GDM1 (cell line): ENCODE data around the gene IPCEF1.
A peak's percentile ranks its signal among the peaks of the same experiment; 100 is the strongest.

Source experiments
- DNase-seq: peaks from one replicate; lab custom pipeline; 2025; lab: John Stamatoyannopoulos, UW

The IPCEF1 gene

DNA sequence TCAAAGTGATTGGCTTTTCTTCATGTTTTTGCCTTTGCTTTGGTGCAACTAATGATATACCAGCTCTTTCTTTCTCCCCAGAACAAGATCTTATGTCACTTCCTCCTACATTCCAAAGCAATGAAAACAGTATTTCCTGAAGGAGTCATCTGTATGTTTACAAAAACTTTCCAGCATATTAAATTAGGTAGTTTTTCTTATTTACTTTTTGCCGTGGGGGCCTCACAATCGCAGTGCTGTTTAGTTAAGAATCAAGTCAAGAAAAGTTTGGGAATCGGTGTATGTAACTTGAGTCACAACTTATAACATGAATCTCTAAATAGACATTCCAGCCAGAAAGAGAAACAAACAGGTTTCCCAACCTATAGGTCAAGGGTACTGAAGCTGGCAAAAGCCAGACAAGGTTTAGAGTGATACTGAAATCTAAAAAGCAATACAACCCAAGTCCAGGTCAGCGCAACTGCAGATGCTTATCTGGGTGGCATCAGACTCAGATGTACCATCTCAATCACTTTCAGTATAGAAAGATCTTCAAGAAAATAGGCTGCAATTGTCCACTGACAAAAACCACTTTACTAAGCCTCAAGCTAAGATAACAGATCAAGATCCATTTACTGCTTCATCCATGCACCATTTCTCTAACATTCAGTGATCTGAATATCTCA is 63.6 kb downstream of the IPCEF1 start:
- no peak for DNase-seq

DNA sequence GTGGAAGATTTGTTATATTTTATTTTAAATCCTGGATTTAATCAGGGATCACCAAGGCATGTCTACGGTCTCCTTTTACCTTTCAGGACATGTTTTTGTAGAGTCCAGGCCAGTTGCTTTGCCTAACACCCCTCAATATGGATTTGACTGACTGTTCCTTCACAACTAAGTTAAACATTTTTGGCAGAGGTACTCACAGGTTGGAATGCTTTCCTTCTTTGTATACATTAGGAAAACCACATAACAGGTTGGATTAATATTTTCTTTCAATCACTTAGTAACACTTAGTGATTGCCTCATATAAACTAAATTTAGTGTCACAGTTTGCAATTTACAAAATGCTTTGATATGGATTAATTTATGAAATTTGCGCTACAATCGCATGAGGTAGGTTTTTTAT is 64.5 kb downstream of the IPCEF1 start:
- DNase-seq = no peak

DNA sequence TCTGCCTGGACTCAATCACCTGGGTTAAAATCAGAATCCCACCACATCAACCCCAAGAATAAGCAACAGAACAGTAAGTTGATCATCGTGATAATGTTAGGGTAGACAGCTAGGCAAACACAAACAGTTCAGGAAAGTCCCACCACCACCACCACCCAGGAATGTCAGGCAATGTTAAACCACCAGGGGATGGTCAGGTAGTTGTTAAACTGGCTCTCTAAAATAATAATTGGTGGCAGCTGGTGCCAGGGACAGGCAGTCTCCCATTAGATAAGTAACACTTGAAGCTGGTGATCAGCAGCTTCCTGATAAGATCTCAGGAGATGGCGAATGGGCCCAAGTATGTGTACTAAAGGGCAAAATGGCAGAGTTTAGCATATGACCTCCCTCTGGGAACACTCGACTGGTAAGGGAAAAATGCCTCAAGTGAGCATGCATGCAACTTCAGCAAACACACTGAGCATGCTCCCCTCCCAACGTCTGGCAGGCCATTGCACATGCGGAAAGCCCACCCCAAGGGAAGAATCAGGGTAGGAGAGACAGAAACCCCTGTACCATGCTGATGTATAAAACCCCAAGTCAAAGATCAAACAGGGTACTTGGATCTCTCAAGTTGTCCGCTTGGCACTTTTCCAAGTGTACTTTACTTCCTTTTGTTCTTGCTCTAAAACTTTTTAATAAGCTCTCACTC is 66.6 kb downstream of the IPCEF1 start:
- DNase-seq = no peak

DNA sequence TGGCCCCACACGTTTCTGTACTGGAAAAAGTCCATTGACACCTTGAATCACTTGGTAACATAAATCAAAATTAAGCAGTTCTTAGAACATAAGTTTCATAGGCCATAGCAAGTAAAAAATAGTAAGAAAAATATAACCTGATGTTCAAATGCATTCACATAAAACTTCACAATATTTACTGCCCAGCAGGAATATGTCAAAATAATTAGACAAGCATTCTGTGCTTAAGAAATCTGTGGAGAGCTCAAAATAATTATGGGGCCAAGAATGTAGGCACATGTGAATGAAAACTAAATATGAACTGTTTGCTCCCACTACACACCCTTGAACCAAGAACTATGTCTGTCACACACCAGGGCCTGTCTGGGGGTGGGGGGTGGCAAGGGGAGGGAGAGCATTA is 70.8 kb downstream of the IPCEF1 start:
- DNase-seq = no peak

DNA sequence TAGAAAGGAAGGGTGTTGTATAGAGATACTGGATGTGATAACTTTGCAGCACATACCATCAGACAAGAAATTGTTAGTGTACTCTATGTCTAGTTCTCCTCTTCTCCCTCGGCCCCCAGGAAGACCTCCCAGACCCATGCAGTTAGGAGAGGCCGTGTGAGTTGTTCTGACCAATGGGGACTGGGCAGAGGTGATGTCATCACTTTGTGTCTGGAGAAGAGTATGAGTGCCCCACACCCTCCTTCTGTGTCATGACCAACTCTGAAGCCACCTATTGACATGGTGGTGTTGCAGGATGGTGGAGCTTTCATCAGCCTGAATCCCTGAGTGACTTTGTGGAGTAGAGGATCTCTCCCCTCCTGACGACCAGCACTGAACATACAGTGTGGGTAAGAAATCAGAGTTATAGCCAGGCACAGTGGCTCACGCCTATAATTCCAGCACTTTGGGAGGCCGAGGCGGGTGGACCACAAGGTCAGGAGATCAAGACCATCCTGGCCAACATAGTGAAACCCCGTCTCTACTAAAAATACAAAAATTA is 72.2 kb downstream of the IPCEF1 start:
- no peak for DNase-seq

DNA sequence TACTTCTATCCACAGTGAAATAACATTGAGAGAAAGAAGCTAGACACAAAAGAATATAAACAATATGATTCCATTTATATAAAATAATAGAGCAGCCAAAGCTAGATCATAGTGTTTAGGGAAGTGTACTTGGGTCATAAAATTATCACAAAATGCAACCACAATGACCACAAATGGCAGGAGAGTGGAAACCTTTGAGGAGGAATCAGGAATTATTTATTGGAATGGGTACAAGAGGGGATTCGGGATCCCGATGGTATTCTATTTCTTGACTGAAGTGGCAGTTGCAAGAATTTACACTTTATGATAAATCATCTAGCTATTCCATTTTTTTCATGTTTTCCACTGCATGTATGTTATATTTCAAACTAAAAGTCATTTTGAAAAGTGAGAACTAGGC is 76.1 kb downstream of the IPCEF1 start:
- no peak for DNase-seq

DNA sequence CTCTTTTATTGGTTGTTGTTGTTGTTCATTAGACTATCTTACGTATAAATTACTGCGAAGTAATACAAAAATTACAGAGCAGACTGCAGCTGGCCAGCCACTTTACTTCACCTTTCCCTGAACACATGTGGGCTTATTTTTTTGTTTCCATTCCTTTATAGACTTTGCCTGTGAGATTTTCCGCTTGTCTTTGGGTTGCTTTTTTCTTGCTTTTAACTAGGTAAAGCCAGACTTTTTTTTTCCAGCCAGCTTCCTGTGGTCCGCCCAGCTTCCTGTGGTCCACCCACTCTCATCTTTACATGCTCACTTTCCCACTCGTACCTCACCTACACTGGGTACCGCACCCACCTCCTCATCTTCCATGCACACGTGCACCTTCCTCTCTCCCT is 79.0 kb downstream of the IPCEF1 start:
- DNase-seq = no peak

DNA sequence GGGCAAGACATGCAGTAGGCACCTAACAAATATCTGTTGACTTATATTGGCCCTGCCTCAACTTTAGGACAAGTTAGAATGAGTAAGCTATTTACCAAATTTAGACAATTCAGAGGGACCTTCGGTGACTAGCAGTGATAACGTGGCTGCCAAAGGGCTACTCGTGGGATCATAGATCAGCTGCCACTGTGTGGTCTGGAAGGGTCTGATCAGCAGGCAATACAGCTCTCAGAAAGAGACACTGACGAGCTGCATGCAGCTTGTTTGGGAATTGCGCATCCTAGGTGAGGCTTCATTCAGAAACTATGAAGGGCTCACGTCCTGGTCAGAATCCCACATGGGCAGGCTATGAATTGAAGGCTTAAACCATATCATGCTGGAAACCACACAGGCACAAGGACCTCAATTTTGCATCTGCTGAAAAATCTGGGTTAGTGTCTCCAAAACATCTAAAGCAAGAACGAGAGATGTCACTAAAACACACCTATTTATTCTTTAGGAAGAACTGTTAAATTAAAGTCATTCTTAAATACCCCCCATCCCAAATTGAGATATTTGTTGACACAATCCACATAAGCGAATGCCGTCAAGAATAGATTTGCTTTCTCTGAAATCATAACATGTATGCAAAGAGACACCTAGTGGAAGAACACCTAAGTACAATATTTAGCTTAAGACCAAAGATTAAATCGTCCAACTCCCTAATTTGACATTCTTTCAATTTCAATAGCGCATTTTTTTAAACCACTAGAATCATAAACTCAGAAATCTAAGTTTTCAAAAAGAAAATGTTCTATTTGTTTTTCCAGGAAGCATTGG is 79.6 kb downstream of the IPCEF1 start:
- DNase-seq = peak; percentile 16

DNA sequence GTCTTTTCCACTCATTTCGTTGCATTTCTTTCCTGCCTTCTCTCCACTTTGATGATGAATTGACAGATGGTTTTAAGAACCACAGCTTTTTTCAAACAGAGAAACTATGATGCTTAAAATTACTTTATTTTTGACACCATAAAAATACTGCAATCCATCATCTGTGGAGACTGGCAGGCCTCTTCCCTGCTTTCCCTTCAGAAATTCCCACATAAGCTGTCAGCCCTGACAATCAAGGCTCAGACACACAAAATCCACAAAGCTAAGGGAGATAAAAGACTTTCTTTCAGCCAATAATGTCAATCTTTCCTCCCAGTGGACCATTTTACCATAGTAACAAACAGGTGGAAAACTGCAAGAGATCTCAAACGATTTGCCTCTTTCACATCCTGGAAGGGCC is 82.4 kb downstream of the IPCEF1 start:
- DNase-seq = no peak

DNA sequence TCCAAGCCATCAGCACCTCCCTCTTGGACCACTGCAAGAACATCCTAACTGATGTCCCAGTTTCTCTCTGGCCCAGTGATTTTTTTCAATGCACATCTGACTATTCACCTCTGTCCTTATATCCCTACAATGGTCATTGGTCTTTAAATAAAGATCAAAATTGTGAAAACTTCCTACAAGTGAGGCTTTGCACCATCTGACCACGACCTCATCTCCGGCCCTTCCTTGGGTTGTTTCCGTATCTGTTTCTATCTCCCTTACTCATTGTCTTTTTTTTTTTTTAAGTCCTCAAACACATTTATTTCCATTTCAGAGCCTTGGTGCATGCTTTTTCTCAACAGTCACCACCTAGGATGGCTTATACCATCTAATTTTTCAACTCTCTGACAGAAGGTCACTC is 88.1 kb downstream of the IPCEF1 start:
- DNase-seq = no peak

DNA sequence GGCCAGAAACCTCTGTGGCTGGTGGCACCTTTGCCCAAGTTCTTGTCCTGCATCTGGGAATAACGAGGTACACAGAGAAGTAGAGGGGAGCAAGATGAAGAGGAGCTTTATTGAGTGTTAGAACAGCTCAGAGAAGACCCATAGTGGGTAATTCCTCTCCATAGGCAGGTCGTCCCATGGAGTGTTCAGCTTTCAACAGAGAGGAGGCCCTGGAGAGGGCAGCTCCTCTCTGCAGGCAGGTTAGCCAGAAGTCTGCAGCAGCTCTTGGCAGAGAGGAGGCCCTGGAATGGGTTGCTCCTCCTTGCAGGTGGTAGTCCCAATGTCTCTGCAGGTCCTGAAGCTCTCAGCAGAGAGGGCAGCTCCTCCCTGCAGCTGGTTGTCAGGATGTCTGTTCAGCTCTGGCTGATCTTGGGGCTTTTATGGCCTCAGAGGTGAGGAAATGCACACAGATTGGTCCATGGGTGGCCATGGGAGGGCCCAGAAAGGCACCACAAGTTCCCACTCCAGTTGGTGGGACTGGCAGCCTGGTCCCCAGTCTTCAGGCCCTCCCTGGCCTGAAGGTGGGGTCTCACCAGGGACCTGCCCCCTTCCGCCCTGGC is 89.0 kb downstream of the IPCEF1 start:
- no peak for DNase-seq

DNA sequence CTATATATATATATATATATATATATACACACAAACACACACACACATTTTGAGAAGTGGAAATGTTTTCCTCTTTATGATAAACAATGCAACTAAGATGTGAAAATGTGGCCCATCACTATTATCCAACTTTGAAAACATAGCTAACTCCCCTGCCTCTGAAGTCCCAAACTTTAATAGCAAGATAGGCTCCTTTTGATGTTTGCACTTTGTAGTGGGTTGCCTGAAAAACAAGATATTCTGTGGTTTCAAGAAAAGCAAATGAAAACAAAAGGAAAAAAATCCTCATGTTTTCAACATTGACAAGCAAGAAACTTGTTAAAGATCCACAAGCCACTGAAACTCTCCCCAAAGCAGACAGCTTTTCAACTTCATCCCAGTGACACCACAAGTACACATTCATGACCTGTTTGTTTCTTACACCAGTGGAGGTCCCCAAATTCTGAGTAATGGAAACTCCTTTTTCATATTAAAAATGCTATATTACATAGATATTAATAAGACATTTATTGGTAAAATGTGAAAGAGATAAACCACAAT is 90.0 kb downstream of the IPCEF1 start:
- no peak for DNase-seq

DNA sequence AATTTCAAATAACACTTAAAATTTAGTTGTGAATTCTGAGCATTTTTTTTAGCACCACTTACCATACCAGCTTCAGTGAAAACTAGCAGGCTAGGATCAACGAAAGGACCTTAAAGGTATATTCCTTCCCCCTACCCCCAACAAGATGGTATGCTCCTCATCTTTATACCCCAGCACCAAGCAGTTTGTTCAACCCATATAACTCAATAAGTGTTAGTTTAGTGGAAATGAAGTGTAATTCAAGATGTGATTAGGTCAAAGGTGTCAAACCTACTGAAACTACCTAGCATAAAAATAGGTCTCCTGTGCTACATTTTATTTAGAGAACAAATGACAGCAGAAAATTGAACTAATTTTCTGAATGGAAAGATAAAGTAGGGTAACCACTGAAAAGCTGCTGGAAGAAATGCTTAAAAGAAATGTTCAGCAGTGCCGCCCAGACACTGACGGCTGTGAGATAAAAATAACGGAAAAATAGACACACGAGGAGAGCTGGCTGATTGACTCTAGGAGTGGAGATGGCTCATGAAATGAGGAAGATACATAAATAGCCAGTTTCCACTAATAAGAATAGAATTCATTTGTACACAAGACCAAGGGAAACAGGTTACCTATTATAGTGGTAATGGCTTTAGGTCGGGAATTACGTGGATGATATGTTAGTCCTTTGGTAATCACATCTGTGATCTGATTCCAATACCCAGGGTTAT is 94.8 kb downstream of the IPCEF1 start:
- DNase-seq = no peak

DNA sequence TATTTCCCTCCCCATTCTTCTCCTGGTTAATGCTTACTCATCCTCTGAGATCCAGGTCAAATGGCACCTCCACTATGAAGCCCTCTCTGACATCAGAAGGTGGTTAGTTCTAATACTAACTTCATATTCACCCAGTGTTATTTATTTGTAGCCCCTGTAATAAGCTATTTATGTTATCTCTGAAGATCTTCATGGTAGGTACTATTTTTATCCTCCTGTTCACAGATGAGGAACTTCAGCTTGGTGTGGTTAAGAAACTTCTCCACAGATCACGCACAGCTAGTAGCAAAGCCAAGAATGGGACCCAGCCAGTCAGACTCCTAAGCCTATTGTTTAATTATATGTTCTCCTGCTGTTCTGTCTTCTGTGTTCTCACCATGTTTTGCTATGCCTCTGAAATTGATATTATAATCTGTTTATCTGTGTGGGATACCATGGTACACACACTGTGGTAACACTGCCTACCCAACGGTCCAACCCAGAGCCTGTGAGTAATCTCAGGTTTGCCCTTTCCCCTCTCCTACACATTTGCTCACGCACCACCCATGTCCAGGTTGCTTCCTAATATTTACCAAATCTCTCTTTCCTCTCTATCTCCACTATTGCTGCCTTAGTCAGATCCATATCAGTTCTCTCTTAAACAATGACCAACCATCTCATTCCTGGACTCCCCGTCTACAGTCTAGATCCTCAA is 98.4 kb downstream of the IPCEF1 start:
- DNase-seq = peak; percentile 10

DNA sequence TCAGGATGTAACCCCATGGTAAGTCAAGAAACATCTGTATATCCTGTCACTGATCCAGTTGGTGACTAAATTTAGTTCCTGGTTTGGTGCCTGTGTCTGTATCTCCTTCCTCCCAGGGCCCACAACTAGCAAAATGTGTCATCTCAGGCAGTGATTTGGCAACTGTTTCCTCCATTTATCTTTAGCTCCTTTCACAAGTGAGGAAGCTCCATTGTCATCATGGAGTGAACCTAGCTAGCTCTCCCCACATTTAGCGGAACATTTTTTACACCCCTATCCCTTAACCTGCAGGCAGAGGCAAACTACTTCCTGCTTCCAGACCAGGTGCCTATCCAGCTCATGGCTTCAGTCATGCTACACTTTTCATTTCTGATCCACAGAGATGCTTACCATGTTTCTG is 99.5 kb downstream of the IPCEF1 start:
- peak; percentile 43 for DNase-seq

DNA sequence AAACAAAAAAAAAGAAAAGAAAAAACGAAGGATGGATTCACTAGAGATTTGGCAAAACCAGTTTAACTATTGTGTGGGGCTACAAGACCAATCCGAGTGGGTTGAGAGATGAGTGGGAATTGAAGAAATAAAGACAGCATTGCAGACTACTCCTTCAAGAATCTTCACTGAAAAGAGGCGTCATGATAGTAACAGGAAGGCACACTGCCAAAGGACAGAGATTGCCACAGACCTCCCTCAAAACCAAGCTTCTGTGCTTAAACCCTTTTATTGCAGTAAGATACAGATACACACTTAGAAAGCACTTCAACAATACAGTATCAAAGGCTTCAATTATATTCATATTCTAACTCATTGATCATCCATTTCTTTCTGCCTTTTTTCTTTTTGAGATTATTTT is 103.9 kb downstream of the IPCEF1 start:
- no peak for DNase-seq

DNA sequence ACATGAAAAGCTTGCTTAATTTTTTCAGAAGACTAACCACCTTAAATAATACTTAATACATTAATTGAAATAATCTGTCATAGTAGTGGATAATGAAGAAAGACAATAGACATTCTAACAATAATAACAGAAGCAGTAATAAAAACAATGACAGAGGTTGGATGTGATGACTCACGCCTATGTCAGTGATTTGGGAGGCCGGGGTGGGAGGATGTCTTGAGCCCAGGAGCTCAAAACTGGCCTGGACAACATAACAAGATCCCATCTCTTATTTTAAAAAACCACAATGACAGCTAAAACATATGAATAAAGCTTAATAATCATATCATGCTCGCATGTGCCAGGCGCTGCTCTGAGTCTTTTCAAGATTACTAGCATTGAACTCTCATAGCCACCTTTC is 105.5 kb downstream of the IPCEF1 start:
- no peak for DNase-seq

DNA sequence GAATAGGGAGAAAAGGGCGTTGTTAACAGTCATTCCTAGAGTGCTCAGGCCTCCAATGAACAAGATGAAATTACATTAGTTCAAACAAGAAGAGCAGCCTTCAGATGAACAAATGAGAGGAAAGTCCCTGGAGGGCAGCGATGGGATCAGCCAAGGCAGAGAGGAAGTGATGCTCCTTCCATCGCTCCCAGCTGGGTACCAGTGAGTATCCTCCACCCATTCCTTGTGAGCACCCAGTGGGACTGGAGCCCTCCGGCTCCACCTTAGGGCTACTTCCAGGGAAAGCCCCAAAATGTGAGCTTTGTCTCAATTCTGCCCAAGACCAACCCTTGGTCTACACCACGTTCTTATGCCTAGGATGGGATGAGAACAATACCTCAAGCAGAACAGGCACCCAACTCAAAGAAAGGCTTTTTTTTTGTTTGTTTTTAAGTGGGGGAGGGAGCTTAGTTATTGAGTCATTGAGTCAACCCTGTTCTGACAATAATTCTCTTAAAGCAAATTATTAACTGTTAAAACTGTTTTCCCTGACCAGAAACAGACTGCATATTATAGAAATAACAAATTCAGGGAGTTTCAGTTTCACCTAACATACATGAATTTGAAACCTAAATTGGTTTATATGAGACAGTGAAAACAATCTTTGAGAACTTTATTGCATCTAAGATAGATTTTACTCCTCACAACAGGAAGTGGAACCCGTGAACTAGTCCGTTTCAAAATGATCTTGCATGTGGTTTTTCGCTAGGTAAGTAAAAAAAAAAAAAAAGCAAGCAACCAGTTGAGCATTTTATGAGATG is 106.9 kb downstream of the IPCEF1 start:
- DNase-seq = no peak

DNA sequence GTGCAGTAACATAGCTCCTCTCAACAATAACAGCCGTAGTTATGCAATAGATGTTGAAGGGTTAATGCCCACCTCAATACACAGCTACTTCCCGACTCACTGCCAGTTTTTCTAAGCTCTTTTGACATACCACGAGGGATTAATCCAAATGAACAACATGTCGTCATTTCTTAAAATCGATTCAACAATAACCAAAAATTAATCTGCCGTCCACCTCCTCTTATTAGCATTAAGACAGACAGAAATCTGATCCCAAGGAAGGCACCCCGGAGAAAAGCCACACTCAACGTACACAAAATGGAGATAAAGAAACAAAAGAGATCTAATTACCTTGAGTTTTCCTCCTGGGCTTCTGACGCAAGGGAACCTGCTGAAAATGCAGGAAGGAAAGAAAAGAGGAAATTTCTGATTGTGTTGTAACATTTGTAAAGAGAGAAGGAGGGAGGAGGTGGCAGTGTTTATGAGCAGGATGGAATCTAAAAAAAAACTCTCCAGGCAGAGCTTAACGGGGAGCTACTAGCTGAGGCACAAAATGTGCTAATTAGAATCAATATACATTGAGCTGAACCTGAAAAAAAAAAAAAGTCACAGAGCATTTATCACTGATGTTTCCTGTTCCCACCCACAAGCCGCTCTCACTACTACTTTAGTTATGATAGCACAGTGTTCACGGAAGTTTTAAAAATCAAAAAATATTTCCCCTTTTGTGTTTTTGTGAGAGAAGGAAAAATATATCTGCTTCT is 109.3 kb downstream of the IPCEF1 start:
- no peak for DNase-seq
